H1 (cell line): ENCODE data around the gene OR5AU1. TPM values are rescaled to one million over a fixed set of nuclear protein-coding genes. Genes with fewer than 3 reads are reported as not detected.

ENCODE experiments used
- CTCF ChIA-PET: fragments of 300-600 bp; sonication (Branson Sonifier 250); formaldehyde crosslinking; loops from one replicate; lab custom pipeline; 2021; ENCODE audit not compliant: partially characterized antibody; lab: Charles Lee
- POLR2A ChIA-PET: fragments of 300-600 bp; sonication (Branson Sonifier 250); formaldehyde crosslinking; loops from one replicate; lab custom pipeline; 2021; ENCODE audit warnings: inconsistent platforms; ENCODE audit not compliant: partially characterized antibody; lab: Charles Lee
- DNase-seq, 2 experiments: peaks; one replicate each; pipeline versions ENCODE4 v3.0.0 to v3.0.0-alpha.2; 2010 to 2022; ENCODE audit warnings: low spot score in 2 of 2, low read depth in 1 of 2, mixed read lengths in 1 of 2
- FAIRE-seq: peaks from 2 replicates; lab custom pipeline; 2011; peaks lifted over from hg19 to GRCh38; lab: Jason Lieb, UNC
- H2AFZ ChIP-seq: 2 replicates; pipeline ENCODE4 v1.8.1; 2012; ENCODE audit warnings: low read length, inconsistent platforms
- H2AK5ac ChIP-seq: 2 replicates; pipeline ENCODE4 v1.6.1; 2013; ENCODE audit warnings: low read depth, low read length
- H2BK120ac ChIP-seq: replicated peaks from 2 replicates; pipeline ENCODE3; 2013; ENCODE audit warnings: low read depth, low read length, inconsistent platforms
- H2BK12ac ChIP-seq: 2 replicates; pipeline ENCODE4 v1.6.1; 2013; ENCODE audit warnings: low read depth, low read length
- H2BK15ac ChIP-seq: 2 replicates; pipeline ENCODE4 v1.6.1; 2013; ENCODE audit warnings: low read length
- H2BK20ac ChIP-seq: 2 replicates; pipeline ENCODE4 v1.6.1; 2013; ENCODE audit warnings: low read length
- H2BK5ac ChIP-seq: 2 replicates; pipeline ENCODE4 v1.6.1; 2013; ENCODE audit warnings: low read depth, low read length
- H3K14ac ChIP-seq: 2 replicates; pipeline ENCODE4 v1.6.1; 2013; ENCODE audit warnings: inconsistent platforms; ENCODE audit not compliant: insufficient read length
- H3K18ac ChIP-seq: 2 replicates; pipeline ENCODE4 v1.6.1; 2013; ENCODE audit warnings: low read length; ENCODE audit errors: extremely low read depth
- H3K23ac ChIP-seq: 2 replicates; pipeline ENCODE4 v1.6.1; 2013; ENCODE audit warnings: inconsistent platforms; ENCODE audit not compliant: insufficient read length
- H3K23me2 ChIP-seq: 2 replicates; pipeline ENCODE4 v1.6.1; 2013; ENCODE audit warnings: low read depth, low read length
- H3K27ac ChIP-seq: 2 replicates; pipeline ENCODE4 v1.6.1; 2011; ENCODE audit warnings: low read depth, low read length, inconsistent platforms
- H3K27me3 ChIP-seq, 4 experiments: replicated peaks in 1 of 4; 1 replicate in 1 of 4; 2 replicates in 3 of 4; pipeline versions ENCODE4 v1.6.1 to v1.8.1; 2011 to 2013; ENCODE audit warnings: low read length in 3 of 4, mild to moderate bottlenecking in 3 of 4, inconsistent platforms in 2 of 4, mixed read lengths in 2 of 4, moderate library complexity in 1 of 4; ENCODE audit not compliant: control insufficient read depth in 3 of 4, insufficient read depth in 3 of 4; ENCODE audit errors: extremely low read depth in 1 of 4
- H3K36me3 ChIP-seq, 4 experiments: 2 replicates each; pipeline versions ENCODE4 v1.6.1 to v1.8.1; 2011 to 2013; ENCODE audit warnings: mild to moderate bottlenecking in 4 of 4, low read length in 3 of 4, moderate library complexity in 2 of 4, control low read depth in 1 of 4, inconsistent platforms in 1 of 4; ENCODE audit not compliant: insufficient read depth in 4 of 4, control insufficient read depth in 2 of 4
- H3K4ac ChIP-seq: replicated peaks from 2 replicates; pipeline ENCODE3; 2013; ENCODE audit warnings: low read length, low read depth, mixed read lengths, inconsistent platforms; ENCODE audit not compliant: insufficient read length
- H3K4me1 ChIP-seq, 4 experiments: replicated peaks in 1 of 4; 1 replicate in 1 of 4; 2 replicates in 3 of 4; pipeline versions ENCODE4 v1.6.1 to v1.8.1; 2011 to 2013; ENCODE audit warnings: low read length in 3 of 4, inconsistent platforms in 2 of 4, mixed read lengths in 1 of 4; ENCODE audit not compliant: insufficient read depth in 4 of 4, control insufficient read depth in 3 of 4
- H3K4me2 ChIP-seq, 2 experiments: 2 replicates each; pipeline versions ENCODE4 v1.6.1 to v1.8.1; 2011 to 2013; ENCODE audit warnings: low read depth in 2 of 2, low read length in 2 of 2, control low read depth in 1 of 2, inconsistent platforms in 1 of 2, mild to moderate bottlenecking in 1 of 2; ENCODE audit not compliant: insufficient read depth in 1 of 2
- H3K4me3 ChIP-seq, 4 experiments: fragments of 200-600, 300-600 bp in 1 of 4; sonication (generic), shearing (Covaris generic), sonication (Bioruptor Twin) in 1 of 4; 2 replicates each; pipeline versions ENCODE4 v1.5.1 to v1.8.1; 2011 to 2016; ENCODE audit warnings: low read length in 4 of 4, low read depth in 3 of 4, control low read depth in 2 of 4, inconsistent platforms in 2 of 4, mild to moderate bottlenecking in 2 of 4, mixed read lengths in 1 of 4, moderate library complexity in 1 of 4; ENCODE audit not compliant: insufficient read depth in 2 of 4; ENCODE audit errors: extremely low read depth in 1 of 4
- H3K56ac ChIP-seq: replicated peaks from 2 replicates; pipeline ENCODE3; 2013; ENCODE audit warnings: low read depth, mild to moderate bottlenecking, mixed read lengths, low read length, inconsistent platforms; ENCODE audit not compliant: insufficient read length
- H3K79me1 ChIP-seq: 2 replicates; pipeline ENCODE4 v1.6.1; 2013; ENCODE audit warnings: low read depth, low read length, control low read depth
- H3K79me2 ChIP-seq, 2 experiments: 2 replicates each; pipeline versions ENCODE4 v1.6.1 to v1.8.1; 2012 to 2013; ENCODE audit warnings: low read length in 2 of 2, mild to moderate bottlenecking in 2 of 2, inconsistent platforms in 1 of 2; ENCODE audit not compliant: insufficient read depth in 2 of 2, control insufficient read depth in 1 of 2
- H3K9ac ChIP-seq, 4 experiments: replicated peaks in 1 of 4; 1 replicate in 1 of 4; 2 replicates in 3 of 4; pipeline versions ENCODE4 v1.6.1 to v1.8.1; 2011 to 2013; ENCODE audit warnings: low read depth in 3 of 4, low read length in 3 of 4, control low read depth in 2 of 4, mild to moderate bottlenecking in 2 of 4, moderate library complexity in 2 of 4, inconsistent platforms in 1 of 4; ENCODE audit errors: extremely low read depth in 1 of 4
- H3K9me3 ChIP-seq, 2 experiments: 2 replicates each; pipeline versions ENCODE4 v1.6.1 to v1.8.1; 2012 to 2013; ENCODE audit warnings: mild to moderate bottlenecking in 2 of 2, moderate library complexity in 2 of 2, control low read depth in 1 of 2, inconsistent platforms in 1 of 2, low read depth in 1 of 2, low read length in 1 of 2, mixed read lengths in 1 of 2; ENCODE audit not compliant: insufficient read depth in 2 of 2
- H4K20me1 ChIP-seq, 2 experiments: replicated peaks in 1 of 2; 2 replicates each; pipeline versions ENCODE3 to v1.8.1; 2011 to 2013; ENCODE audit warnings: inconsistent platforms in 2 of 2, low read length in 2 of 2, mild to moderate bottlenecking in 1 of 2; ENCODE audit not compliant: insufficient read depth in 2 of 2, control insufficient read depth in 1 of 2
- H4K5ac ChIP-seq: 2 replicates; pipeline ENCODE4 v1.6.1; 2013; ENCODE audit warnings: low read length, low read depth, mixed read lengths, inconsistent platforms; ENCODE audit not compliant: insufficient read length
- H4K8ac ChIP-seq: 2 replicates; pipeline ENCODE4 v1.8.0; 2013; ENCODE audit warnings: mild to moderate bottlenecking, moderate library complexity, low read length, inconsistent platforms; ENCODE audit not compliant: insufficient read depth; ENCODE audit errors: extremely low read depth
- H4K91ac ChIP-seq: replicated peaks from 2 replicates; pipeline ENCODE3; 2013; ENCODE audit warnings: low read length, mixed read lengths, inconsistent platforms; ENCODE audit not compliant: insufficient read length
- BRCA1 ChIP-seq: IDR thresholded peaks from 2 replicates; pipeline ENCODE4 v1.6.1; 2012; ENCODE audit warnings: low read depth, low read length, improper control_type of control experiment
- CEBPB ChIP-seq: IDR thresholded peaks from 2 replicates; pipeline ENCODE4 v1.6.1; 2012; ENCODE audit warnings: low read depth, low read length
- E2F6 ChIP-seq: IDR thresholded peaks from 2 replicates; pipeline ENCODE4 v1.6.1; 2012; ENCODE audit warnings: inconsistent platforms
- JUN ChIP-seq: IDR thresholded peaks from 2 replicates; pipeline ENCODE4 v1.6.1; 2011; ENCODE audit warnings: low read depth, mild to moderate bottlenecking, improper control_type of control experiment, low read length
- PHF8 ChIP-seq: fragments of 200-600 bp; sonication (generic); conservative IDR thresholded peaks from 2 replicates; pipeline ENCODE4 v1.7.1; 2012; ENCODE audit warnings: low read depth, mild to moderate bottlenecking, inconsistent platforms, low read length, moderate library complexity
- POLR2A ChIP-seq, 2 experiments: IDR thresholded peaks; 1 replicate in 1 of 2; 2 replicates in 1 of 2; pipeline ENCODE4 v1.6.1; 2011; ENCODE audit warnings: low read depth in 2 of 2, low read length in 2 of 2, mild to moderate bottlenecking in 2 of 2; ENCODE audit errors: control extremely low read depth in 1 of 2
- SP2 ChIP-seq: IDR thresholded peaks from 2 replicates; pipeline ENCODE4 v1.6.1; 2012; ENCODE audit warnings: mild to moderate bottlenecking, low read length, inconsistent platforms
- WGBS, 2 experiments: shearing (Covaris generic) in 1 of 2; methylation state at CpG; one replicate each; pipeline versions ENCODE4 v1.1.6 to v1.1.7; 2013 to 2015; ENCODE audit warnings: low lambda C conversion rate in 2 of 2, mixed read lengths in 2 of 2, inconsistent platforms in 1 of 2, low coverage in 1 of 2, missing lambda C conversion rate in 1 of 2; ENCODE audit not compliant: insufficient replicate concordance in 2 of 2, insufficient coverage in 1 of 2, insufficient read length in 1 of 2; ENCODE audit errors: extremely low coverage in 1 of 2, missing lambda C conversion rate in 1 of 2; 5-methylcytosine and 5-hydroxymethylcytosine counted together
- polyA plus RNA-seq, 7 experiments: library from polyadenylated mRNA; depleted of rRNA in 3 of 7; stranded (reverse) in 5 of 7; unstranded in 2 of 7; fragments of >200 nt in 5 of 7; fragments of 200-250 nt in 2 of 7; gene quantifications; 1 replicate in 5 of 7; 2 replicates in 1 of 7; 4 replicates in 1 of 7; pipeline versions ENCODE4 v1.2.1 to v1.2.3, GENCODE V29; 2011 to 2013; ENCODE audit warnings: missing spikeins in 2 of 7, mixed read lengths in 2 of 7
- total RNA-seq: library from RNA; stranded (reverse); fragmentation: NEBNext Ultra II Directional; extraction: Animal tissue kit (Norgen Biotek cat#: 25700); gene quantifications from 2 replicates; pipeline ENCODE4 v1.2.1, GENCODE V29; 2021
- TF ChIP-seq, protein P1 (sequence below): IDR thresholded peaks from 2 replicates; pipeline ENCODE4 v1.6.1; 2011; ENCODE audit warnings: low read length, improper control_type of control experiment

OR5AU1 gene
- total and polyA plus RNA-seq, 2 of the 8 experiments (the other 6 are each of a cell fraction or from before 2014, with no cell fraction given) = not detected

- H3K27ac ChIP-seq = no peak overlapping the region
- H3K18ac ChIP-seq = no peak overlapping the region
- no peak for DNase-seq
- no peak overlapping the region for H3K56ac ChIP-seq
- no peak overlapping the region for H3K23ac ChIP-seq
- H3K27me3 ChIP-seq = no peaks in the 10 kb centered on the region
- no peak overlapping the region for H3K14ac ChIP-seq
- H3K79me1 ChIP-seq = no peaks in the 10 kb centered on the region
- no peak overlapping the region for H3K4me2 ChIP-seq
- no peak overlapping the region for H2BK120ac ChIP-seq
- H3K9ac ChIP-seq = no peak overlapping the region
- no peak for FAIRE-seq
- H4K5ac ChIP-seq = no peak overlapping the region
- no peak overlapping the region for H4K91ac ChIP-seq
- WGBS, 2 experiments = 75% methylated on average over 1 of the region's 1 CpG; no CpG with 5 or more reads in 1 of the 2 experiments
- no peak overlapping the region for H2AFZ ChIP-seq
- H2BK15ac ChIP-seq = no peak overlapping the region
- H4K20me1 ChIP-seq = no peaks in the 10 kb centered on the region
- no peak for TF ChIP-seq JUN
- no peak for TF ChIP-seq BRCA1
- no peak for TF ChIP-seq PHF8
- TF ChIP-seq CEBPB = no peak
- TF ChIP-seq, protein P1, sequence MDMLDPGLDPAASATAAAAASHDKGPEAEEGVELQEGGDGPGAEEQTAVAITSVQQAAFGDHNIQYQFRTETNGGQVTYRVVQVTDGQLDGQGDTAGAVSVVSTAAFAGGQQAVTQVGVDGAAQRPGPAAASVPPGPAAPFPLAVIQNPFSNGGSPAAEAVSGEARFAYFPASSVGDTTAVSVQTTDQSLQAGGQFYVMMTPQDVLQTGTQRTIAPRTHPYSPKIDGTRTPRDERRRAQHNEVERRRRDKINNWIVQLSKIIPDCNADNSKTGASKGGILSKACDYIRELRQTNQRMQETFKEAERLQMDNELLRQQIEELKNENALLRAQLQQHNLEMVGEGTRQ = no peak
- TF ChIP-seq POLR2A (IDR thresholded peaks at IDR 0.05; ENCODE audit: control extremely low read depth in 1 of 2, low read depth in 2 of 2, low read length in 2 of 2) = no peak
- no peak for TF ChIP-seq E2F6
- TF ChIP-seq SP2 = no peak
- no peak overlapping the region for H4K8ac ChIP-seq
- H3K23me2 ChIP-seq = no peaks in the 10 kb centered on the region
- H3K9me3 ChIP-seq = peaks cover 0 to 6% of the 10 kb centered on the region in 2 experiments; a peak in 1 of 4 replicates
- H3K4me3 ChIP-seq = no peak overlapping the region
- no peaks in the 10 kb centered on the region for H3K36me3 ChIP-seq
- CTCF ChIA-PET = interaction anchor here (0.6 to 1.4 kb wide), 2 partner anchors 22 to 327 kb away, joined by 3 read pairs; no protein-coding TSS in a partner anchor
- H3K4me1 ChIP-seq = no peaks in the 10 kb centered on the region
- no peak overlapping the region for H2BK12ac ChIP-seq
- H2BK20ac ChIP-seq = no peak overlapping the region
- H2AK5ac ChIP-seq = no peak overlapping the region
- no peak overlapping the region for H3K4ac ChIP-seq
- POLR2A ChIA-PET = interaction anchor here (1.5 kb wide), 1 partner anchor 19 kb away, joined by 5 read pairs; no protein-coding TSS in a partner anchor
- no peak overlapping the region for H2BK5ac ChIP-seq
- H3K79me2 ChIP-seq = no peaks in the 10 kb centered on the region
Observed at GRCh38 chr14:21184254-21184653, 28.4 kb upstream of the OR5AU1 start.
